Heart left ventricle (tissue), 16 donors: ENCODE measurements around the gene CPLX1. TPM values are rescaled to one million over a fixed set of nuclear protein-coding genes. Genes with fewer than 3 reads are reported as not detected.

Experiments used
- ATAC-seq, 4 donors: fragments of 200-7000 bp; cut with Tn5 transposase; one replicate each; pipeline ENCODE4 v1.9.1; 2020 to 2022; ENCODE audit warnings: moderate library complexity in 4 of 4, mild to moderate bottlenecking in 3 of 4, moderate number of reproducible peaks in 1 of 4
- DNase-seq, 5 donors: peaks; one replicate each; pipeline ENCODE4 v3.0.0-alpha.2; 2020
- H3K27ac ChIP-seq, 12 donors: fragments of 200-600 bp; sonication (generic) in 4 of 12; one replicate each; pipeline versions ENCODE4 v1.5.0 to v1.8.0; 2016 to 2022; ENCODE audit warnings: mild to moderate bottlenecking in 2 of 12
- H3K27me3 ChIP-seq, 9 donors: fragments of 200-600 bp; sonication (generic) in 2 of 9; one replicate each; pipeline versions ENCODE4 v1.5.1 to v1.8.0; 2016 to 2022; ENCODE audit warnings: mild to moderate bottlenecking in 3 of 9
- H3K36me3 ChIP-seq, 9 donors: fragments of 200-600 bp; sonication (generic) in 2 of 9; one replicate each; pipeline versions ENCODE4 v1.5.0 to v1.8.0; 2018 to 2022; ENCODE audit warnings: mild to moderate bottlenecking in 2 of 9
- H3K4me1 ChIP-seq, 12 donors: fragments of 200-600 bp; sonication (generic) in 4 of 12; one replicate each; pipeline versions ENCODE4 v1.5.0 to v1.8.0; 2016 to 2022; ENCODE audit warnings: mild to moderate bottlenecking in 3 of 12
- H3K4me3 ChIP-seq, 12 donors: fragments of 200-600 bp; sonication (generic) in 4 of 12; one replicate each; pipeline versions ENCODE4 v1.5.0 to v1.8.0; 2017 to 2022; ENCODE audit warnings: mild to moderate bottlenecking in 9 of 12, moderate library complexity in 4 of 12
- H3K9me3 ChIP-seq, 12 donors: fragments of 200-600 bp; sonication (generic) in 4 of 12; one replicate each; pipeline versions ENCODE4 v1.5.0 to v1.8.0; 2016 to 2022; ENCODE audit warnings: mild to moderate bottlenecking in 1 of 12
- POLR2A ChIP-seq, 2 donors: fragments of 450-650 bp; IDR thresholded peaks; one replicate each; pipeline ENCODE4 v1.6.1; 2017; ENCODE audit warnings: antibody characterized with exemption in 2 of 2, mild to moderate bottlenecking in 2 of 2, moderate library complexity in 2 of 2
- WGBS, 4 donors: extraction: QIAGEN DNeasy Blood & Tissue Kit in 2 of 4; methylation state at CpG; one replicate each; pipeline versions ENCODE4 v1.1.5 to v1.1.7; 2013 to 2018; 5-methylcytosine and 5-hydroxymethylcytosine counted together
- intact Hi-C, 10 donors: fragments of 100-400 bp; cut with DNase I; formaldehyde crosslinking; loops; one replicate each; pipeline versions ENCODE4 v1.11.1 to v1.14.2; 2022
- polyA plus RNA-seq, 2 donors: library from polyadenylated mRNA; stranded (reverse); fragments of 200-250 nt; gene quantifications; one replicate each; pipeline ENCODE4 v1.2.3, GENCODE V29; 2013
- total RNA-seq, 9 donors: library from RNA; depleted of rRNA in 2 of 9; stranded (reverse); fragments of >200 nt in 2 of 9; fragmentation: NEBNext Ultra II Directional in 3 of 9; extraction: Animal tissue kit (Norgen Biotek cat#: 25700) in 3 of 9; gene quantifications; one replicate each; pipeline versions ENCODE4 v1.1.0 to v1.2.4, GENCODE V29; 2016 to 2023
- TF ChIP-seq, protein P1 (sequence below), 12 donors: fragments of 200-600 bp; sonication (generic) in 4 of 12; IDR thresholded peaks; one replicate each; pipeline versions ENCODE4 v1.5.0 to v1.8.0; 2018 to 2022; ENCODE audit warnings: antibody characterized with exemption in 12 of 12, mild to moderate bottlenecking in 5 of 12
- donor health status: ischemic (EF 13 %, LVEDD 7.1; RV severe dilation, severe dysfunction).
- donor health status: healthy with polysubstance abuse.
- donor health status: DM: no; HTN: yes; CAD: no.
- donor health status: DM: no; HTN: no; CAD: no.
- donor health status: ischemic (EF 25% LVEDD 6.9; RV normal size, moderate dysfunction).
- donor health status: ischemic (EF 25% LVEDD 5.7; RV mildly dilated, moderate dysfunction).
- donor health status: healthy.
- donor health status: DM: yes; HTN: yes; CAD: no.
- donor health status: ischemic (EF 35%, LVEDD 5.7; RV mildly dilated, moderate dysfunction).
- donor health status: nonischemic (EF 11% LVEDD 7.7; RV severe dilation, severe dysfunction).
- donor health status: DM: yes; HTN: yes; CAD: no.
- donor health status: PGD.
- donor health status: ischemic (EF 29% LVEDD 5.4; RV normal size, mild dysfunction).
- donor health status: nonischemic (EF 23%, LVEDD 6.1; RV moderate dilation, normal function).

Gene CPLX1
- total and polyA plus RNA-seq, 11 donors, result 0.75 to 7.0 (median 3.3) TPM

DNA sequence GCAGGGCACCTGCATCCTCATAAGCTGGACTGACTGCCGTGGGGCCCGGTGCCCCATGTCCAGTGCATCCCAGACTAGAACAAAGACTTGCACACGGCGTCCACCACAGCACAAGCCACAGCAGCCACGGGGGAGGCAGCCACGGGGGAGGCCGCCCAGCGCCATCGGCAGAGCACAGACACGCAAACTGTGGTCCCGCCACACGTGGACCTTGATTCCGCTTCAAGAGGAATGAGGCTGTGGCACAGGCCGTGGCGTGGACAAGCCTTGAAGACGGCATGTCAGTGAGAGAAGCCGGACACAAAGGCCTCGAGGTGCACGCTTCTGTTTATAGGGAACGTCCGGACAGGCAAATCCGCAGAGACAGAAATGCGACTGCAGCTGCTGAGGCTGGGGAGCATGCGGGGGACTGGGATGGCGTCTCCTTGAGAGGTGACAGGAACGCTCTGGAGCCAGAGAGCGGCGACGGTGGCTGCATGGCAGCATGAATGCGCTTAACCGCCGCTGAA is 10.1 kb upstream of the CPLX1 start:
- no peaks in the 10 kb centered on the region for H3K36me3 ChIP-seq
- intact Hi-C loops, result no loop called here
- TF ChIP-seq, protein P1, sequence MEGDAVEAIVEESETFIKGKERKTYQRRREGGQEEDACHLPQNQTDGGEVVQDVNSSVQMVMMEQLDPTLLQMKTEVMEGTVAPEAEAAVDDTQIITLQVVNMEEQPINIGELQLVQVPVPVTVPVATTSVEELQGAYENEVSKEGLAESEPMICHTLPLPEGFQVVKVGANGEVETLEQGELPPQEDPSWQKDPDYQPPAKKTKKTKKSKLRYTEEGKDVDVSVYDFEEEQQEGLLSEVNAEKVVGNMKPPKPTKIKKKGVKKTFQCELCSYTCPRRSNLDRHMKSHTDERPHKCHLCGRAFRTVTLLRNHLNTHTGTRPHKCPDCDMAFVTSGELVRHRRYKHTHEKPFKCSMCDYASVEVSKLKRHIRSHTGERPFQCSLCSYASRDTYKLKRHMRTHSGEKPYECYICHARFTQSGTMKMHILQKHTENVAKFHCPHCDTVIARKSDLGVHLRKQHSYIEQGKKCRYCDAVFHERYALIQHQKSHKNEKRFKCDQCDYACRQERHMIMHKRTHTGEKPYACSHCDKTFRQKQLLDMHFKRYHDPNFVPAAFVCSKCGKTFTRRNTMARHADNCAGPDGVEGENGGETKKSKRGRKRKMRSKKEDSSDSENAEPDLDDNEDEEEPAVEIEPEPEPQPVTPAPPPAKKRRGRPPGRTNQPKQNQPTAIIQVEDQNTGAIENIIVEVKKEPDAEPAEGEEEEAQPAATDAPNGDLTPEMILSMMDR (IDR thresholded peaks at IDR 0.05), result no peak
- no peak for TF ChIP-seq POLR2A (IDR thresholded peaks at IDR 0.05)
- DNase-seq, result no peak
- peaks cover 0 to 40% (median 17%) of the 10 kb centered on the region in 12 donors for H3K9me3 ChIP-seq
- 93 to 97% (median 94%) methylated on average over 23 to 32 of the region's 32 CpGs for WGBS, 4 donors
- H3K27ac ChIP-seq, result no peak overlapping the region
- H3K27me3 ChIP-seq, result no peaks in the 10 kb centered on the region
- no peak overlapping the region for H3K4me3 ChIP-seq
- peaks cover 0 to 12% (median 3%) of the 10 kb centered on the region in 12 donors for H3K4me1 ChIP-seq
- no peak for ATAC-seq

- ATAC-seq (peak; percentile 52 to 77 (median 64)), DNase-seq (peak; percentile 59 to 84 (median 68))
- peaks cover 0 to under 1% (median 0%) of the 10 kb centered on the region in 9 donors for H3K27me3 ChIP-seq
- peak overlapping the region in 1 of 12 donors; percentile 14 for H3K27ac ChIP-seq
- WGBS, 4 donors, result 48 to 65% (median 59%) methylated on average over 18 to 46 of the region's 46 CpGs
- no peak for TF ChIP-seq POLR2A (IDR thresholded peaks at IDR 0.05)
- TF ChIP-seq, protein P1 (IDR thresholded peaks at IDR 0.05), result no peak
- H3K36me3 ChIP-seq, result no peaks in the 10 kb centered on the region
- H3K9me3 ChIP-seq, result peaks cover 0 to 33% (median 17%) of the 10 kb centered on the region in 12 donors
- peaks cover 0 to 18% (median 6%) of the 10 kb centered on the region in 12 donors for H3K4me1 ChIP-seq
- no peak overlapping the region for H3K4me3 ChIP-seq
- intact Hi-C loops, result no loop called here
These were observed 9.4 kb upstream of the CPLX1 start for GRCh38 chr4:835148-836002.

DNA sequence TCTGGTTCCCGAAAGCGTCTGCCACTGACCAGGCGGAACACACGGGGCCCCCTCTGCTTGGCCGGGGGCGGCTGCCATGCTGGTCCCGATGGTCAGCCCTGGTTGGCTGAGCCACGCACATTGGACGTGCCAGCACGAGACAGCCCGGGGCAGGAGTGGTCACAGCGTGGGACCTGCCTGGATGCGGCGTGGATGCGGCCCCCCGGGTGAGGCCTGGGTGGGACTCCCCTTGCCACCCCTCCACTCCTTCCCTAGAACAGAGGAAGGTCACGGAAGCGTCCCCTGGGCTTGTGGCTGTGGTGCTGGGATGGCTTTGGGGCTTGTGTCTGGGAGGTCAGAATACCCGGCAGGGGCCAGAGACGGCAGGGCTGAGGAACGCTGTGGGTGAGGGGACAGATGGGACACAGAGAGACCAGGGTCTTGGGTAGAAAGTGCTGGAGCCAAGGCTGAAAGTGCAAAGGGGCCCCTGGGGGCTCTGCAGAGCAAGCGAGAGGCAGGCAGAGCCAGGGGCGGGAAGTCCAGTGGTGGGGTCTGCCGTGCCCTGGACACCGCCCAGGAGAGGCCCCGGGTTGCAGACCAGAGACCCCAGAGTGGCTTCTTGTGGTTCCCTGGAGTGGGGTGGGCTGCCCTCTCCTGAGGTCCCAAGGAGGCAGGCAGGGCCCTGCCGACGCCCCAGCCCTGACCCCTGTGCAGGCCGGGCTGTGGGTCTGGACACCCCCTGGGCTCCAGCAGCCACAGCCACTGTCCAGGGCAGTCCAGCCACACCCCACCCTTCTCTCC is 8.6 kb upstream of the CPLX1 start:
- intact Hi-C loops, result no loop called here
- no peak for ATAC-seq
- peaks cover 0 to 30% (median 17%) of the 10 kb centered on the region in 12 donors for H3K9me3 ChIP-seq
- no peak overlapping the region for H3K4me3 ChIP-seq
- H3K4me1 ChIP-seq, result peaks cover 0 to 23% (median 6%) of the 10 kb centered on the region in 12 donors
- WGBS, 4 donors, result 80 to 85% (median 84%) methylated on average over 27 to 29 of the region's 29 CpGs
- H3K36me3 ChIP-seq, result no peaks in the 10 kb centered on the region
- H3K27me3 ChIP-seq, result peaks cover 0 to 8% (median 0%) of the 10 kb centered on the region in 9 donors
- H3K27ac ChIP-seq, result no peak overlapping the region
- DNase-seq, result peak in 1 of 5 donors; percentile 54
- TF ChIP-seq, protein P1 (IDR thresholded peaks at IDR 0.05), result no peak
- no peak for TF ChIP-seq POLR2A (IDR thresholded peaks at IDR 0.05)
